ENCODE measurements around the gene TRIM56.
"Not testable (repeated sequence)": the region's sequence is repeated elsewhere in the genome, so short reads cannot be mapped to it uniquely, and the experiment has no call there.

DNA sequence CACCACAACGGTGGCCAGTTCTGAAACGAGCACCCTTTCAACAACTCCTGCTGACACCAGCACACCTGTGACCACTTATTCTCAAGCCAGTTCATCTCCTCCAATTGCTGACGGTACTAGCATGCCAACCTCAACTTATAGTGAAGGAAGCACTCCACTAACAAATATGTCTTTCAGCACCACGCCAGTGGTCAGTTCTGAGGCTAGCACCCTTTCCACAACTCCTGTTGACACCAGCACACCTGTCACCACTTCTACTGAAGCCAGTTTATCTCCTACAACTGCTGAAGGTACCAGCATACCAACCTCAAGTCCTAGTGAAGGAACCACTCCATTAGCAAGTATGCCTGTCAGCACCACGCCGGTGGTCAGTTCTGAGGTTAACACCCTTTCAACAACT lies 44.0 kb upstream of the TRIM56 start:
- not testable (repeated sequence) for TF ChIP-seq ZNF274 (IDR thresholded peaks at IDR 0.05; ENCODE audit: low read depth, low read length); YY1 (IDR thresholded peaks at IDR 0.05; ENCODE audit: insufficient read depth, insufficient read length); SUZ12 (IDR thresholded peaks at IDR 0.05; ENCODE audit: extremely low read depth, insufficient read depth, insufficient read length)

All from NT2/D1 (cell line).